GM12892 (cell line): ENCODE results near the gene LRRTM4.

ENCODE experiments used
- POLR2A ChIP-seq: IDR thresholded peaks from 2 replicates; pipeline ENCODE4 v1.6.1; 2011; ENCODE audit warnings: low read depth, low read length, control low read depth
- POLR2AphosphoS5 ChIP-seq: IDR thresholded peaks from 2 replicates; pipeline ENCODE4 v1.6.1; 2011; ENCODE audit warnings: low read depth, low read length, control low read depth
- TAF1 ChIP-seq: IDR thresholded peaks from 2 replicates; pipeline ENCODE4 v1.6.1; 2011; ENCODE audit warnings: low read depth, mild to moderate bottlenecking, control low read depth, low read length, borderline replicate concordance

DNA sequence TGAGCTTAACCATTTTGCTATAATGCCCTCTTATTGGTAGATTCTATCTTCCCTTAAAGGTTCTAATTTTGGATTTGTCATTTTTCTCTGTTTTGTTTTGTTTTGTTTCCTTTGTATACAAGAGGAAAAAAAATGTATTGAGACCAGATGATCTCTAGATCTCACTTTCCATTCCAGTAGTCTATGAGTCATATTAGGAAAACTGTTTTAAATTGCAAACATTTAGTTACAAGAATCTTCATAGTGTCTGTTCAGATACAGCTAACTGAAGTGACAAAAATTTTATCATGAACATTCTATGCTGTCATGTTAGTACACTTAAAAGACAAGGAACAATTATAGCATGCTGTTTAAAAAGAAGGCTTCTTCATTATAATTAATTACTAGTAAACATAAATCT is 322.8 kb downstream of the LRRTM4 start:
- no peak for TF ChIP-seq POLR2A
- TF ChIP-seq POLR2AphosphoS5: no peak
- no peak for TF ChIP-seq TAF1
